ENCODE data around the gene P2RX7.

DNA sequence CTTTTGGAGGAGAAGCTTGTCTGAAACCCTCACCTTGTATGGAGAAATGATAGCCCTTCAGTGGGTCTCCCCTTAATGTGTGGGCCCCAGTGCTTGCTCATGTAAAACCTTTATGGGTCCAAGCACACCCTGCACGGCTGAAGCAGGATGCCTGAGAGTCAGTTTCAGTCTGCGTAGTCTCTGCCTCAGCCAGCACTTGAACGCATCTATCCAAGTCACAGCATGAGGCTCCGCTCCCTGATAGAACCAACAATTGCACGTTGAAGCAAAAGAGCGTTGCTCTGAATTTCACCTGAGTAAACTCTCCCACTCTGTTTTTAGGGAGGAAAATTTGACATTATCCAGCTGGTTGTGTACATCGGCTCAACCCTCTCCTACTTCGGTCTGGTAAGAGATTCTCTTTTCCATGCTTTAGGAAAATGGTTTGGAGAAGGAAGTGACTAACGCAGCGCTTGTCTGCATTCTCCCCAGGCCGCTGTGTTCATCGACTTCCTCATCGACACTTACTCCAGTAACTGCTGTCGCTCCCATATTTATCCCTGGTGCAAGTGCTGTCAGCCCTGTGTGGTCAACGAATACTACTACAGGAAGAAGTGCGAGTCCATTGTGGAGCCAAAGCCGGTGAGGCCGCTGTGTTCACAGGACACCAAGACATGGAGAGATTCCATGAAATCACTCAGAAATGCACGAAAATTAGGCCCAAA lies 44.3 kb downstream of the P2RX7 start:
- TF ChIP-seq EZH2phosphoT487 (conservative IDR thresholded peaks at IDR 0.05; ENCODE audit: low read length): no peak
- TF ChIP-seq, protein P1, sequence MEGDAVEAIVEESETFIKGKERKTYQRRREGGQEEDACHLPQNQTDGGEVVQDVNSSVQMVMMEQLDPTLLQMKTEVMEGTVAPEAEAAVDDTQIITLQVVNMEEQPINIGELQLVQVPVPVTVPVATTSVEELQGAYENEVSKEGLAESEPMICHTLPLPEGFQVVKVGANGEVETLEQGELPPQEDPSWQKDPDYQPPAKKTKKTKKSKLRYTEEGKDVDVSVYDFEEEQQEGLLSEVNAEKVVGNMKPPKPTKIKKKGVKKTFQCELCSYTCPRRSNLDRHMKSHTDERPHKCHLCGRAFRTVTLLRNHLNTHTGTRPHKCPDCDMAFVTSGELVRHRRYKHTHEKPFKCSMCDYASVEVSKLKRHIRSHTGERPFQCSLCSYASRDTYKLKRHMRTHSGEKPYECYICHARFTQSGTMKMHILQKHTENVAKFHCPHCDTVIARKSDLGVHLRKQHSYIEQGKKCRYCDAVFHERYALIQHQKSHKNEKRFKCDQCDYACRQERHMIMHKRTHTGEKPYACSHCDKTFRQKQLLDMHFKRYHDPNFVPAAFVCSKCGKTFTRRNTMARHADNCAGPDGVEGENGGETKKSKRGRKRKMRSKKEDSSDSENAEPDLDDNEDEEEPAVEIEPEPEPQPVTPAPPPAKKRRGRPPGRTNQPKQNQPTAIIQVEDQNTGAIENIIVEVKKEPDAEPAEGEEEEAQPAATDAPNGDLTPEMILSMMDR (IDR thresholded peaks at IDR 0.05; ENCODE audit: insufficient read depth, low read length, poor library complexity, severe bottlenecking): no peak
